H9 (cell line): ENCODE data around the gene CERS3. TPM values are rescaled to one million over a fixed set of nuclear protein-coding genes. Genes with fewer than 3 reads are reported as not detected.

Experiments used
- DNase-seq: peaks from one replicate; pipeline ENCODE4 v3.0.0-alpha.2; 2017
- H2AFZ ChIP-seq: one replicate; pipeline ENCODE4 v1.6.1; 2013; ENCODE audit warnings: mild to moderate bottlenecking, low read length, control low read depth, moderate library complexity
- H2AK5ac ChIP-seq: 2 replicates; pipeline ENCODE4 v1.6.1; 2013; ENCODE audit warnings: low read length, control low read depth, mixed read lengths; ENCODE audit not compliant: insufficient read length
- H2BK120ac ChIP-seq: one replicate; pipeline ENCODE4 v1.6.1; 2013; ENCODE audit warnings: low read depth, mild to moderate bottlenecking, low read length, control low read depth, inconsistent platforms; ENCODE audit not compliant: poor library complexity, severe bottlenecking
- H2BK12ac ChIP-seq: 2 replicates; pipeline ENCODE4 v1.6.1; 2013; ENCODE audit warnings: low read length, control low read depth, mixed read lengths, low read depth; ENCODE audit not compliant: insufficient read length
- H2BK15ac ChIP-seq: 2 replicates; pipeline ENCODE4 v1.6.1; 2013; ENCODE audit warnings: low read depth, low read length, control low read depth
- H2BK20ac ChIP-seq: one replicate; pipeline ENCODE4 v1.6.1; 2013; ENCODE audit warnings: low read depth, mild to moderate bottlenecking, low read length, control low read depth, inconsistent platforms; ENCODE audit not compliant: poor library complexity, severe bottlenecking
- H2BK5ac ChIP-seq: 2 replicates; pipeline ENCODE4 v1.6.1; 2013; ENCODE audit warnings: low read length, control low read depth, mixed read lengths; ENCODE audit not compliant: insufficient read length
- H3K14ac ChIP-seq: 2 replicates; pipeline ENCODE4 v1.6.1; 2013; ENCODE audit warnings: low read length, control low read depth; ENCODE audit not compliant: insufficient read depth
- H3K18ac ChIP-seq: 2 replicates; pipeline ENCODE4 v1.6.1; 2013; ENCODE audit warnings: low read depth, mild to moderate bottlenecking, mixed read lengths, low read length, control low read depth; ENCODE audit not compliant: insufficient read length
- H3K23ac ChIP-seq: 2 replicates; pipeline ENCODE4 v1.6.1; 2013; ENCODE audit warnings: low read length, control low read depth, mixed read lengths, low read depth; ENCODE audit not compliant: insufficient read length
- H3K23me2 ChIP-seq: 2 replicates; pipeline ENCODE4 v1.6.1; 2013; ENCODE audit warnings: low read depth, mild to moderate bottlenecking, mixed read lengths, low read length, control low read depth; ENCODE audit not compliant: insufficient read length, poor library complexity, severe bottlenecking
- H3K27ac ChIP-seq: 2 replicates; pipeline ENCODE4 v1.5.1; 2013; ENCODE audit warnings: low read length, control low read depth, mixed read lengths, low read depth; ENCODE audit not compliant: insufficient read length
- H3K27me3 ChIP-seq: 2 replicates; pipeline ENCODE4 v1.6.1; 2013; ENCODE audit warnings: low read length, control low read depth, inconsistent platforms; ENCODE audit not compliant: insufficient read depth
- H3K4ac ChIP-seq: 2 replicates; pipeline ENCODE4 v1.6.1; 2013; ENCODE audit warnings: low read depth, mild to moderate bottlenecking, control low read depth, inconsistent platforms, low read length, moderate library complexity
- H3K4me1 ChIP-seq: 2 replicates; pipeline ENCODE4 v1.6.1; 2013; ENCODE audit warnings: low read length, control low read depth, inconsistent platforms; ENCODE audit not compliant: insufficient read depth
- H3K4me2 ChIP-seq: 2 replicates; pipeline ENCODE4 v1.6.1; 2013; ENCODE audit warnings: low read length, control low read depth, mixed read lengths; ENCODE audit not compliant: insufficient read length, insufficient read depth
- H3K56ac ChIP-seq: 2 replicates; pipeline ENCODE4 v1.6.1; 2013; ENCODE audit warnings: low read depth, mild to moderate bottlenecking, mixed read lengths, low read length, control low read depth; ENCODE audit not compliant: insufficient read length
- H3K79me1 ChIP-seq: 2 replicates; pipeline ENCODE4 v1.6.1; 2013; ENCODE audit warnings: low read depth, mild to moderate bottlenecking, moderate library complexity, low read length, control low read depth, inconsistent platforms; ENCODE audit not compliant: insufficient read depth, poor library complexity, severe bottlenecking
- H3K79me2 ChIP-seq: 2 replicates; pipeline ENCODE4 v1.6.1; 2013; ENCODE audit warnings: low read length, control low read depth, inconsistent platforms; ENCODE audit not compliant: insufficient read depth
- H3K9ac ChIP-seq: 2 replicates; pipeline ENCODE4 v1.6.1; 2013; ENCODE audit warnings: low read length, control low read depth, mixed read lengths; ENCODE audit not compliant: insufficient read length; ENCODE audit errors: extremely low read depth
- H3K9me3 ChIP-seq: one replicate; pipeline ENCODE4 v1.6.1; 2013; ENCODE audit warnings: low read depth, low read length, inconsistent platforms; ENCODE audit not compliant: control insufficient read depth
- H3T11ph ChIP-seq: one replicate; pipeline ENCODE4 v1.6.1; 2013; ENCODE audit warnings: mild to moderate bottlenecking, low read length, control low read depth, inconsistent platforms
- H4K20me1 ChIP-seq: one replicate; pipeline ENCODE4 v1.6.1; 2013; ENCODE audit not compliant: control insufficient read depth, insufficient read length, insufficient read depth
- H4K5ac ChIP-seq: 2 replicates; pipeline ENCODE4 v1.6.1; 2013; ENCODE audit warnings: low read depth, mild to moderate bottlenecking, mixed read lengths, low read length, control low read depth; ENCODE audit not compliant: insufficient read length
- H4K8ac ChIP-seq: replicated peaks from 2 replicates; pipeline ENCODE4 v1.6.1; 2013; ENCODE audit warnings: low read length, control low read depth, mixed read lengths, low read depth; ENCODE audit not compliant: insufficient read length
- H4K91ac ChIP-seq: 2 replicates; pipeline ENCODE4 v1.6.1; 2013; ENCODE audit warnings: low read depth, mild to moderate bottlenecking, moderate library complexity, mixed read lengths, low read length, control low read depth; ENCODE audit not compliant: insufficient read length
- H3K27ac Mint-ChIP-seq, 3 experiments: 2 replicates in 2 of 3; 3 replicates in 1 of 3; pipeline ENCODE4 v1.8.0; 2020 to 2021; ENCODE audit warnings: mixed read lengths in 3 of 3, mild to moderate bottlenecking in 1 of 3, moderate library complexity in 1 of 3
- H3K27me3 Mint-ChIP-seq: 2 replicates; pipeline ENCODE4 v1.8.0; 2021; ENCODE audit warnings: low read depth, mild to moderate bottlenecking, moderate library complexity, mixed read lengths
- H3K36me3 Mint-ChIP-seq, 3 experiments: 2 replicates in 2 of 3; 3 replicates in 1 of 3; pipeline ENCODE4 v1.8.0; 2020 to 2021; ENCODE audit warnings: low read depth in 3 of 3, mixed read lengths in 3 of 3; ENCODE audit not compliant: insufficient read depth in 1 of 3
- H3K4me1 Mint-ChIP-seq, 2 experiments: 2 replicates each; pipeline ENCODE4 v1.8.0; 2020; ENCODE audit warnings: mixed read lengths in 2 of 2
- H3K4me3 Mint-ChIP-seq, 2 experiments: 2 replicates in 1 of 2; 3 replicates in 1 of 2; pipeline ENCODE4 v1.8.0; 2020 to 2021; ENCODE audit warnings: mild to moderate bottlenecking in 2 of 2, mixed read lengths in 2 of 2, moderate library complexity in 1 of 2
- H3K9me3 Mint-ChIP-seq, 2 experiments: 2 replicates in 1 of 2; 3 replicates in 1 of 2; pipeline ENCODE4 v1.8.0; 2020; ENCODE audit warnings: mild to moderate bottlenecking in 2 of 2, mixed read lengths in 2 of 2, moderate library complexity in 1 of 2
- WGBS: extraction: QIAGEN DNeasy Blood & Tissue Kit; methylation state at CpG from one replicate; pipeline ENCODE4 v1.1.7; 2013; ENCODE audit warnings: missing lambda C conversion rate, low lambda C conversion rate, mixed read lengths; ENCODE audit not compliant: insufficient read length; ENCODE audit errors: extremely low coverage; 5-methylcytosine and 5-hydroxymethylcytosine counted together
- total RNA-seq: library from RNA; stranded (reverse); gene quantifications from 2 replicates; pipeline ENCODE4 v1.2.1, GENCODE V29; 2021
- TF ChIP-seq, protein P1 (sequence below): fragments of 200-600 bp; sonication (generic); conservative IDR thresholded peaks from 3 replicates; pipeline ENCODE4 v1.8.0; 2021; ENCODE audit warnings: antibody characterized with exemption, mild to moderate bottlenecking

CERS3 gene
- total RNA-seq, 1 experiment from 2014 or later = 1.4 TPM

DNA sequence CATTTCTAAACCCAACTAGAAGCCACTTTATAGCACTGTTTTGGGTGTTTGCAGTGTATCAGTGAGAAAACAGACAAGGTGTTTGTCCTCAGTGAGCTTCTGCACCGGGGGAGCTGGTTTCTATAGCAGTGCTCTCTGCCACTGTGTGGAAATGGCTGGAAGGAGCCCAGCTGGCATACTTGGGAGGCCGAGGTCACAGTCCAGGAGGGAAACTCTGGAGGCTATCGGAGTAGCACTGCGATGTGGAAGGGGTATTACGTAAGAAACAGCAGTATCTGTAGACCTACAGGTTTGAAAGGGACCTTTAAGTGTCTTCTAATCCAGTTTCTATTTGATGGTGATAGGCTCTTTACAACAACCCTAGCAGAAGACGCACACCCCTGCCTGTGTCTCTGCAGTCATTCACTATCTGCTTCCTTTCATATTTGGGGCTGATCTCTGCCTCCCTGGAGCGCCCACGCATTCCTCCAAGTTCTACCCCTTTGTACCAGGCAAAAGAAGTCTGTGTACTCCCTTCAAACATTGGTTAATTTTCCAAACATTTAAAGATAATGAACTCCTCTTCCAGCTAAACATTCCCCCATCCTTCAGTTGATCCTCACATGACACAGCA, 99.5 kb downstream of the CERS3 start:
- Histone ChIP-seq H4K20me1 (no peaks in the 10 kb centered on the region), H3K9me3 (peaks cover 9% of the 10 kb centered on the region), H3K9ac (no peak overlapping the region), H4K8ac (no peak overlapping the region), H2BK5ac (no peak overlapping the region), H4K5ac (no peak overlapping the region), H2BK12ac (no peak overlapping the region), H3K14ac (no peak overlapping the region), H2BK20ac (no peak overlapping the region), H3K27me3 (no peaks in the 10 kb centered on the region), H3K18ac (no peak overlapping the region), H3K4ac (no peak overlapping the region), H3K56ac (no peak overlapping the region), H2AK5ac (no peak overlapping the region), H3K23me2 (no peaks in the 10 kb centered on the region), H2AFZ (no peak overlapping the region), H3K27ac (no peak overlapping the region), H4K91ac (no peak overlapping the region), H3K79me2 (no peaks in the 10 kb centered on the region), H3T11ph (no peak overlapping the region), H2BK120ac (no peak overlapping the region), H3K79me1 (no peaks in the 10 kb centered on the region), H2BK15ac (no peak overlapping the region), H3K23ac (no peak overlapping the region), H3K4me1 (no peaks in the 10 kb centered on the region), H3K4me2 (no peak overlapping the region)
- no peak overlapping the region for H3K27ac Mint-ChIP-seq
- no peak for DNase-seq
- H3K4me3 Mint-ChIP-seq = no peak overlapping the region
- no CpG with 5 or more reads among the region's 8 CpGs for WGBS
- TF ChIP-seq, protein P1, sequence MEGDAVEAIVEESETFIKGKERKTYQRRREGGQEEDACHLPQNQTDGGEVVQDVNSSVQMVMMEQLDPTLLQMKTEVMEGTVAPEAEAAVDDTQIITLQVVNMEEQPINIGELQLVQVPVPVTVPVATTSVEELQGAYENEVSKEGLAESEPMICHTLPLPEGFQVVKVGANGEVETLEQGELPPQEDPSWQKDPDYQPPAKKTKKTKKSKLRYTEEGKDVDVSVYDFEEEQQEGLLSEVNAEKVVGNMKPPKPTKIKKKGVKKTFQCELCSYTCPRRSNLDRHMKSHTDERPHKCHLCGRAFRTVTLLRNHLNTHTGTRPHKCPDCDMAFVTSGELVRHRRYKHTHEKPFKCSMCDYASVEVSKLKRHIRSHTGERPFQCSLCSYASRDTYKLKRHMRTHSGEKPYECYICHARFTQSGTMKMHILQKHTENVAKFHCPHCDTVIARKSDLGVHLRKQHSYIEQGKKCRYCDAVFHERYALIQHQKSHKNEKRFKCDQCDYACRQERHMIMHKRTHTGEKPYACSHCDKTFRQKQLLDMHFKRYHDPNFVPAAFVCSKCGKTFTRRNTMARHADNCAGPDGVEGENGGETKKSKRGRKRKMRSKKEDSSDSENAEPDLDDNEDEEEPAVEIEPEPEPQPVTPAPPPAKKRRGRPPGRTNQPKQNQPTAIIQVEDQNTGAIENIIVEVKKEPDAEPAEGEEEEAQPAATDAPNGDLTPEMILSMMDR = no peak
- peaks cover 3 to 7% of the 10 kb centered on the region in 2 experiments; a peak in 3 of 4 replicates for H3K4me1 Mint-ChIP-seq
- peaks cover 10 to 15% (median 11%) of the 10 kb centered on the region in 3 experiments for H3K36me3 Mint-ChIP-seq
- peaks cover 16 to 17% of the 10 kb centered on the region in 2 experiments for H3K9me3 Mint-ChIP-seq
- H3K27me3 Mint-ChIP-seq = no peaks in the 10 kb centered on the region
